Mucosa of stomach (tissue), 1 donor: ENCODE data around the gene ANAPC2.

ENCODE experiments used
- H3K27me3 ChIP-seq: one replicate; pipeline ENCODE4 v1.7.0; 2013; ENCODE audit warnings: mild to moderate bottlenecking, low read length; ENCODE audit not compliant: control insufficient read depth, insufficient read depth
- H3K36me3 ChIP-seq: one replicate; pipeline ENCODE4 v1.7.0; 2013; ENCODE audit warnings: low read length; ENCODE audit not compliant: control insufficient read depth, insufficient read depth
- H3K4me1 ChIP-seq: one replicate; pipeline ENCODE4 v1.7.0; 2013; ENCODE audit warnings: mild to moderate bottlenecking, low read length; ENCODE audit not compliant: control insufficient read depth, insufficient read depth
- H3K4me3 ChIP-seq: one replicate; pipeline ENCODE4 v1.7.0; 2013; ENCODE audit warnings: low read length
- H3K9ac ChIP-seq: one replicate; pipeline ENCODE4 v1.7.0; 2013; ENCODE audit warnings: mild to moderate bottlenecking, low read length, moderate library complexity
- H3K9me3 ChIP-seq: one replicate; pipeline ENCODE4 v1.7.0; 2013; ENCODE audit warnings: mild to moderate bottlenecking, low read length, moderate library complexity; ENCODE audit not compliant: control insufficient read depth
- donor health status: Pancreatic carcinoma.

ANAPC2 gene

DNA sequence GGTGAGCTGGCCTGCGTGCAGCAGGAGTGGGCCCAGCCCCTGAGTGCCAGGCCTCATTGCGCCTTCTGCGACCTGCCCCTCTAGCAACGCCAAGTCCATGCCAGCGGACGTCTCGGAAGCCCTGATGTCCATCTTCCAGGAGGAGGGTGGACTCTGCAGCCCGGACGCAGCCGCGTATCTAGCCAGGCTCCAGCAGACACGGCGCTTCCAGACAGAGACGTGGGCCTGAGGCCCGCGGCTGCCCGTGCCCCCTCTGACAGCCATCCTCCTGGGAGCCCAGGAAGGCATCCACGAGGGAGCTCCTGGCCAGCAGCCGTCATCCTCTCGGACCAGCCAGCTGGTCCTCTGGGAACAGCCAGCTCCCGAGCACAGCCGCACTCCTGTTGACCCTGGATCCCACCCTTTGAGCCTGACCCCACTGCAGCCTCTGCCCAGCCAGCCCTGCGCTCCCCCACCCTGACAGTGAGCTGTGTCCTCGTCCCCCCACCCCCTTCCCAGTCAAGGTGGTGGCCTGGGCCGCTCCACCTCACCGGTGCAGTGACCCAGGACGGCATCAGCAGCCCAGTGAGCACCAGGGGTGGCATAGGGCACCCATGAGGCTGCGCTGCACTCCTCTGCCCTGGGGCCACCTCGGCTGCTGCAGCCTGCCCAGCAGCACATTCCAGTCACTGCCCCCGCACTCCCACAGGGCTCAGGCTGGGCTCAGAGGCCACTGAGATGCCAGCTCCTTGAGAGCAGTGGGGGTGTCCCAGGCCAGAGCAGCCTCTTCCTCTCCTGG, 28.0 kb upstream of the ANAPC2 start:
- H3K36me3 ChIP-seq, result no peaks in the 10 kb centered on the region
- no peaks in the 10 kb centered on the region for H3K27me3 ChIP-seq
- H3K9ac ChIP-seq, result peak overlapping the region; percentile 53
- peaks cover 30% of the 10 kb centered on the region for H3K4me1 ChIP-seq
- no peaks in the 10 kb centered on the region for H3K9me3 ChIP-seq
- no peak overlapping the region for H3K4me3 ChIP-seq

DNA sequence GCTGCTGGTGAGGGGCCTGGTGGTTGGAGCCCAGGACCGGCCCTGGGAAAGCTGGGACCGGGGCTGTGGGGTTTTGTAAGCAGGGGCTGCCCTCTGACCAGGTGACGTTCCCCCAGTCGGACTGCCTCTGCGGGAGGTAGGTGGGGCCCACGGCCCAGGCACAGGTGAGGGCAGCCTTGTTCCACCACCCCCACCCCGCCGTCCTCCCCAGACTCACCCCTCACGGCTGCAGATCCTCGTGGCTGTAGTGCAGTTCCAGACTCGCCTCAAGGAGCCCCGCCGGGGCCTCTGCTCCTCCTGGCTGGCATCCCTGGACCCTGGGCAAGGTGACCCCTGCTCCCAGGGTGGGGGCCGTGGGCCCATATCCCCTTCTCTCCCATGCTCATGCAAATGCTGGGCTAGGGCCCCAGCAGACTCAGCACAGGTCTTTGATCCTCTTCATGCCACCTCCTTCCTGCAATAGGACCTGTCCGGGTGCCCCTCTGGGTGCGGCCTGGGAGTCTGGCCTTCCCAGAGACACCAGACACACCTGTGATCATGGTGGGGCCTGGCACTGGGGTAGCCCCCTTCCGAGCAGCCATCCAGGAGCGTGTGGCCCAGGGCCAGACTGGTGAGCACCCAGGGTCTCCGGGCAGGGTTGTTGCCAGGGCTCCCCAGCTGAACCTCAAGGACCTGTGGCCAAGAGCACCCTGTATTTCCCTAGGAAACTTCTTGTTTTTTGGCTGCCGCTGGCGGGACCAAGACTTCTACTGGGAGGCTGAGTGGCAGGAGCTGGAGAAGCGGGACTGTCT, 27.0 kb upstream of the ANAPC2 start:
- Histone ChIP-seq H3K36me3 (no peaks in the 10 kb centered on the region), H3K9ac (no peak overlapping the region), H3K4me3 (no peak overlapping the region), H3K9me3 (no peaks in the 10 kb centered on the region), H3K4me1 (peaks cover 27% of the 10 kb centered on the region), H3K27me3 (no peaks in the 10 kb centered on the region)

DNA sequence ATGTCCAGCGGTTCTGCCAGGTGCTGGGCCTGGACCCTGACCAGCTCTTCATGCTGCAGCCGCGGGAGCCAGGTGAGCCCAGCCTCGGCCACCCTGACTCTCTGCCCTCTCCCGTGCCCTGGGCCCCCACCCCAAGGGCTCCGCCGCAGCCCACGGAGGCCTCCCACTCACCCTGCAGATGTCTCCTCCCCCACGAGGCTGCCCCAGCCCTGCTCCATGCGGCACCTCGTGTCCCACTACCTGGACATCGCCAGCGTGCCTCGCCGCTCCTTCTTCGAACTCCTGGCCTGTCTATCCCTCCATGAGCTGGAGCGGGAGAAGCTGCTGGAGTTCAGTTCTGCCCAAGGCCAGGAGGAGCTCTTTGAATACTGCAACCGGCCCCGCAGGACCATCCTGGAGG, 26.3 kb upstream of the ANAPC2 start:
- H3K36me3 ChIP-seq, result no peaks in the 10 kb centered on the region
- no peak overlapping the region for H3K9ac ChIP-seq
- no peaks in the 10 kb centered on the region for H3K9me3 ChIP-seq
- H3K4me3 ChIP-seq, result no peak overlapping the region
- no peaks in the 10 kb centered on the region for H3K27me3 ChIP-seq
- peaks cover 19% of the 10 kb centered on the region for H3K4me1 ChIP-seq

DNA sequence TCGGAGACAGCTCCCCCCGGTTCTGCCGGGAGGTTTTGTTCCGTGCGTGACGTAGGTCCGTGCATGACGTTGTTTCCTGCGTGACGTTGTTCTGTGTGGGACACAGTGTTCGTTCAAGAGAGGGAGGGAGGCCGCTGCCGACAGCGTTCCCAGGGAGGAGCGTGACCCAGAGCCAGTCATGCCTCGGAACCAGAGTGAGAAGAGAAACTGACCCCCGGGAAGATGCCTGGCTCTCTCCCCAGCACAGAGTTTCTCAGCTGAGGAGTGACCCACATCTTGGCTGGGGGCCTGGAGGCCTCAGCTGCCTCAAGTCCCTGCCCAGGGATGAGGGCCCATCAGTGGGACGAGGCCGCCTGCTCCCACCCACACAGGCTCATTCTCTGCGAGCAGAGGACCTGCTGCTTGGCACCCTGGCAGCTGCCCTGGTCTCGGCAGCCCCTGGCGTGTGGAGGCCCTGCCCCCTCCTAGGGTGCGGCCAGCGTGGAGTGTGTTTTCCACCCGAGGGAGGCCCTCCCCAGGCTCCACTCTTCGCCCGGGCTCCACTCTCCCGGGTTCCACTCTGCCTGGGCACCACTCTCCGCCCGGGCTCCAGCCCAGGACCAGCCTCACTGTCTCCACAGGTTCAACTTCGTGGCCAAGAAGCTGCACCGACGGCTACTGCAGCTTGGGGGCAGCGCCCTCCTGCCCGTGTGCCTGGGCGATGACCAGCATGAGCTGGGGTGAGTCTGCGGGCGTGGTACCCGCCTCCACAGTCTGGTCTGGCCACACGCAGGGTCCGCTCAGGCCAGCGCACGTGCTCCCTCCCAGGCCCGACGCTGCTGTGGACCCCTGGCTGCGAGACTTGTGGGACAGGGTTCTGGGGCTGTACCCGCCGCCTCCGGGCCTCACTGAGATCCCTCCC, 25.1 kb upstream of the ANAPC2 start:
- Histone ChIP-seq H3K9ac (no peak overlapping the region), H3K27me3 (no peaks in the 10 kb centered on the region), H3K36me3 (no peaks in the 10 kb centered on the region), H3K9me3 (no peaks in the 10 kb centered on the region), H3K4me1 (peaks cover 9% of the 10 kb centered on the region), H3K4me3 (no peak overlapping the region)

DNA sequence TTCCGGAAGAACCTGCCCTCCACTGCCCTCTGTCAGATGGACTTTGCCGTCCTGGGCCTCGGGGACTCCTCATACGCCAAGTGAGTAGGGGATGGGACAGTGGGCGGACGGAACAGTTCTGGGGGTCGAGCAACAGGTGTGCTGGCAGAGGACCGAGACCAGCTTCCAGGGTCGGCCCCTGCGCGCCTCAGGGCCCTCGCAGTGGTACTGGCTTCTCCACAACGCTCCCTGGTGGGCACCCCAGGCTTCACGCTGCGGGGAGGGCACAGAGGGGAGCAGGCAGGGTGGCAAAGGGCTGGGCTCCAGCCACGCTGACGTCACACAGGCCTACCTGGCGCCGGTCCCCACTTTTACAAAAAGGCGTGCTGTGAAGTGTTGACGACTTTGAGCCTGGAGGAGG, 24.2 kb upstream of the ANAPC2 start:
- Histone ChIP-seq H3K9ac (no peak overlapping the region), H3K9me3 (no peaks in the 10 kb centered on the region), H3K36me3 (no peaks in the 10 kb centered on the region), H3K4me3 (no peak overlapping the region), H3K4me1 (peaks cover 7% of the 10 kb centered on the region), H3K27me3 (no peaks in the 10 kb centered on the region)

DNA sequence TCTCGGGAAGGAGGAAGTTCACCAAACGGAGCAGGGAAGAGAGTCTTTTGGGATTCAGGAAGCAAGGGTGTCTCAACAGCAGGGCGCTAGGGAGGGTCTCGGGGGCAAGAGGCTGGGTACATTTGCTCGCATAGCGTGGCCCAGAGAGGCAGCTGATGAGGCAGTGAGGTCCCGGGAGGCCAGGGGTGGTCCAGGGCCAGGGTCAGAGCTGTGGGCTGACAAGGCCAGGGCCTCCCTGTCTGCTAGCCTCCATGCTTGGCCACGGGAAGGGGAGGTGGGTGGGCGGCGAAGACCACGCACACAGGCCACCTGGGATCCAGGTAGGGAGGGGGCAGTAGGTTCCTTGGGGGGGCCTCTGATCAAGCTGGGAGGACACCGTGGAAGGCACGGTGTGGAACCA, 23.2 kb upstream of the ANAPC2 start:
- H3K9ac ChIP-seq, result no peak overlapping the region
- H3K36me3 ChIP-seq, result no peaks in the 10 kb centered on the region
- H3K27me3 ChIP-seq, result no peaks in the 10 kb centered on the region
- H3K4me3 ChIP-seq, result no peak overlapping the region
- no peaks in the 10 kb centered on the region for H3K9me3 ChIP-seq
- peaks cover 5% of the 10 kb centered on the region for H3K4me1 ChIP-seq

DNA sequence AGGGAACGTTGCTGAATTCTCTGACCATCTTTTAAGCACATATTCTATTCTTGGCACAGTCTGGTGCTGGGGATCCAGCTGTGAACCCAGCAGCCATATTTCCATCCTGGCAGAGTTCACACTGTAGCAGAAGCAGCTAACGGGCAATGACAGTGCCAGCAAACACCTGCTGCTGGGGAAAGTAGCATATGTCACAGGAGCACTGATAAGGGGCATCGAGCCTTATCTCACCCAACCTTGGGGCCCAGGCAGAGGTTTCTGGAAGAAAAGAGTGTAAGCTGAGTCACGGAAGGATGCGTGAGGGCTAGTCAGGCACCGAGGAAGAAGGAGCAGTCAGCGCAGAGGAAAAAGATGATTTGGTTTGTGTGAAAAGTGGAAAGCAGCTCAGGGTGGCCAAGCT, 18.2 kb upstream of the ANAPC2 start:
- Histone ChIP-seq H3K4me3 (no peak overlapping the region), H3K4me1 (peaks cover 20% of the 10 kb centered on the region), H3K27me3 (no peaks in the 10 kb centered on the region), H3K36me3 (no peaks in the 10 kb centered on the region), H3K9ac (peak overlapping the region; percentile 86), H3K9me3 (no peaks in the 10 kb centered on the region)

DNA sequence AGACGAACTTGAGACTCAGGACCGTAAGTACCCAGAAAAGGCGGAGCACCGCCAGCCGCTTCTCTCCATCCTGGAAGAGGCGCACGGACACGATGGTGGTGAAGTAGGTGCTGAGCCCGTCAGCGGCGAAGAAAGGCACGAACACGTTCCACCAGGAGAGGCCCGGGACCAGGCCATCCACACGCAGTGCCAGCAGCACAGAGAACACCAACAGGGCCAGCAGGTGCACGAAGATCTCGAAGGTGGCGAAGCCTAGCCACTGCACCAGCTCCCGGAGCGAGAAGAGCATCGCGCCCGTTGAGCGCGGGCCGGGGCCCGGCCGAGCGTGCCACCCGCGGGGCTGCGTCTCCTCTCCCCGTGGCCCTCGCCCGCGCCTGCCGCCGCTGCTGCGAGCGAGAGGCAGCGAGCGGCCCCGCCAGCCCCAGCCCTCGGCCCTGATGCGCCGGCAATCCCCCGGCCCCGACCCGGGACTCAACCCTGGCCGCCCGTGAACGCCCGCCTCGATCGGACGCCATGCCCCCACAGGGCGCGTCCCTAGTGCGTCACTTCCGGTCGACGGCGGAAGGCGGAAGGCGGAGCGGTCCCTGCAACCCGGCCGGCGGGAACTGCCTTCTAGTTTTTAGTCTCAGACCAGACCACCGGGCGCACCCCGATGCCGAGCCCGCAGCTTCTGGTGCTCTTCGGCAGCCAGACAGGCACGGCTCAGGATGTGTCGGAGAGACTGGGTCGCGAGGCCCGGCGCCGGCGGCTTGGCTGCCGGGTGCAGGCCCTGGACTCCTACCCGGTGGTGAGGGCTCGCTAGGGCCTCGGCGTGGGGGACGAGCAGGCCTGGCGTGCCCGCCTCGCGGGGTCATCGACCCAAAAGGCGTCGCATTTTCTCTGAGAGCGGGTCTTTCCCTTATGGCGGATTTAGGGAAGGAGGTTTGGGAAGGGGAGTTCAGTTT, 17.0 kb upstream of the ANAPC2 start, which contains the start of the genes NDOR1 and TMEM203:
TSS of gene NDOR1 (plus strand) at position 575 of the 944 bp plus-strand sequence. CDS start at position 653, 78 bp downstream.
TSS of gene TMEM203 (minus strand) at position 523 of the 944 bp plus-strand sequence. CDS start at position 289, 234 bp downstream.
- H3K4me1 ChIP-seq, result peaks cover 26% of the 10 kb centered on the region
- peak within 1 kb of the TSS; percentile 86 for H3K4me3 ChIP-seq
- no peaks in the 10 kb centered on the region for H3K9me3 ChIP-seq
- no peaks in the 10 kb centered on the region for H3K36me3 ChIP-seq
- no peaks in the 10 kb centered on the region for H3K27me3 ChIP-seq
- peak within 1 kb of the TSS; percentile 86 for H3K9ac ChIP-seq

DNA sequence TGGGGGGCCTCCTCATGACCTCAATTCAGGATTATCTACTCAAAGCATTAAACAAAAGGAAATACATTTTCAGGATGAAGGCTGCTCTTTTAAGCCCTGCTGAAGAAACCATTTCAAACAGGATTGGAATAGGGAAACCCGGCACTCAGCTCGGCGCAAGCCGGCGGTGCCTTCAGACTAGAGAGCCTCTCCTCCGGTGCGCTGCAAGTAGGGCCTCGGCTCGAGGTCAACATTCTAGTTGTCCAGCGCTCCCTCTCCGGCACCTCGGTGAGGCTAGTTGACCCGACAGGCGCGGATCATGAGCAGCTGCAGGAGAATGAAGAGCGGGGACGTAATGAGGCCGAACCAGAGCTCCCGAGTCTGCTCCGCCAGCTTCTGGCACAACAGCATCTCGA, 16.4 kb upstream of the ANAPC2 start:
- peak overlapping the region; percentile 86 for H3K9ac ChIP-seq
- no peaks in the 10 kb centered on the region for H3K27me3 ChIP-seq
- H3K4me3 ChIP-seq, result peak overlapping the region; percentile 86
- H3K9me3 ChIP-seq, result no peaks in the 10 kb centered on the region
- H3K4me1 ChIP-seq, result peaks cover 26% of the 10 kb centered on the region
- H3K36me3 ChIP-seq, result no peaks in the 10 kb centered on the region

DNA sequence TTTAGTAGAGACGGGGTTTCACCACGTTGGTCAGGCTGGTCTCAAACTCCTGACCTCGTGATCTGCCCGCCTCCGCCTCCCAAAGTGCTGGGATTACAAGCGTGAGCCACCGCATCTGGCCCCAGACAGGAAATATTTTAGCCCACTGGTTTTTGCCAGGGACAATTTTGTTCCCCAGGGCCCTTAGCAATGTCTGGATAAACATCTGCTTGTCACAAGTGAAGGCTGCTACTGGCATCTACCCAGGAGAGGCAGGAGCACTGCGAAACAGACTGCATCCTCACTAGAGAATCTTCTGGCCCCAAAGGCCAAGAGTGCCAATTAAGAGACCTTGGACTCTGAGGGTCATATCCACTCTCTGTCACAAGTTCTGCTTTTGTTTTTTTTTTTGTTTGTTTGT, 14.6 kb upstream of the ANAPC2 start:
- Histone ChIP-seq H3K4me3 (no peak overlapping the region), H3K27me3 (no peaks in the 10 kb centered on the region), H3K36me3 (no peaks in the 10 kb centered on the region), H3K9me3 (no peaks in the 10 kb centered on the region), H3K4me1 (peaks cover 43% of the 10 kb centered on the region), H3K9ac (no peak overlapping the region)
